HG03442 (cell line): ENCODE measurements around the gene PPM1F.
"Not testable (repeated sequence)": the region's sequence is repeated elsewhere in the genome, so short reads cannot be mapped to it uniquely, and the experiment has no call there.

ENCODE experiments used
- ATAC-seq: cut with Tn5 transposase; IDR thresholded peaks from one replicate; pipeline ENCODE4 v1.9.1; 2021; ENCODE audit warnings: mild to moderate bottlenecking, moderate library complexity; ENCODE audit not compliant: unreplicated experiment

The PPM1F gene

DNA sequence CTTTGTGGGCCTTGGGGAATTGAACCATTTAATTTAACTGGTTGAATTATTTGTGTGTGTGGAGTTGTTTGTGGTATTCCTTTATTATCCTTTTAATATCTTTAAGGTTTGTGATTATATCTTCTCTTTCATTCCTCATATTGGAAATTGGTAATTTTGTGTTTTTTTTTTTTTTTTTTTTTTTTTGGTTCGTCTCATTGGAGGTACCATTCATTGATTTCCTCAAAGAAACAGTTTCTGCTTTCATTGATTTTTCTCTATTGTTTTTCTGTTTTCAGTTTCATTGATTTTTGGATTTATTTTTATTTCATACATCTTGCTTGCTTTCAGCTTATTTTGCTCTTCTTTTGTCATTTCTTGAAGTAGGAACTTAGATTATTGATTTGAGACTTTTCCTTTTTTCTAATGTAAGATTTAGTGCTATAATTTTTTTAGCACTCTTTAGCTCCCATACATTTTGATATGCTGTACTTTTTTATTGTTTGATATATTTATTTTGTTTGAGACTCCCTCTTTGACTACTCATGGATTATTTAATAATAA, 54.2 kb downstream of the PPM1F start:
- ATAC-seq = no peak

DNA sequence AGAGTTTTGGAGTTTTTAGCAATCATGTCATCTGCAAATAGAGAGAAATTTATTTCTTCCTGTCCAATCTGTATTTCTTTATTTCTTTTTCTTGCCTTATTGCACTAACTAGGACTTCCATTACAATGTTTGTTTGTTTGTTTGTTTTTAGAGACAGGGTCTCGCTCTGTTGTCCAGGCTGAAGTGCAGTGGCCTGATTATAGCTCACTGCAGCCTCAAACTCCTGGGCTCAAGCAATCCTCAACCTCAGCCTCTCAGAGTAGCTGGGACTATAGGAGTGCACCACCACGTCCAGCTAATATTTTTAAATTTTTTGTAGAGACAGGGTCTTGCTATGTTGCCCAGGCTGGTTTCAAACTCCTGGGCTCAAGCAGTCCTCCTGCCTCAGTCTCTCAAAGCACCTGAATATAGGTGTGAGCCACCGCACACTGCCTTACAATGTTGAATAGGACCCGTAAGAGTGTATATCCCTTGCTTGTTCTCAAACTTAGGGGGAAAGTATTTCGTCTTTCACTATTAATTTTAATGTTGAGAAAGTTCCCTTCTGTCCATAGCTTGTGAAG, 55.6 kb downstream of the PPM1F start:
- ATAC-seq = no peak

GRCh38 chr22:21896275-21896674, 56.4 kb downstream of the PPM1F start:
- ATAC-seq = not testable (repeated sequence)

DNA sequence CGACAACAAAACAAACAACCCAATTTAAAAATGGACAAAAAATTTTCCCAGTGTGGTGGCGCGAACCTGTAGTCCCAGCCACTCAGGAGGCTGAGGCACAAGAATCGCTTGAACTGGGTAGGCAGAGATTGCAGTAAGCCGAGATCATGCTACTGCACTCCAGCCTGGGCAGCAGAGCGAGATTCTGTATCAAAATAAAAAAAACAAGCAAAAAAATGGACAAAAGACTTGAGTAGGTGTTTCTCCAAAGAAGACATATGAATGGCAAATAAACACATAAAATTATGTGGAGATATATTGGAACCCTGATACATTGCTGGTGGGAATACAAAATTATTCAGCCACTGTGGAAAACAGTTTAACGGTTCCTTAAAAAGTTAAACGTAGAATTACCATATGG, 57.8 kb downstream of the PPM1F start:
- ATAC-seq = no peak

DNA sequence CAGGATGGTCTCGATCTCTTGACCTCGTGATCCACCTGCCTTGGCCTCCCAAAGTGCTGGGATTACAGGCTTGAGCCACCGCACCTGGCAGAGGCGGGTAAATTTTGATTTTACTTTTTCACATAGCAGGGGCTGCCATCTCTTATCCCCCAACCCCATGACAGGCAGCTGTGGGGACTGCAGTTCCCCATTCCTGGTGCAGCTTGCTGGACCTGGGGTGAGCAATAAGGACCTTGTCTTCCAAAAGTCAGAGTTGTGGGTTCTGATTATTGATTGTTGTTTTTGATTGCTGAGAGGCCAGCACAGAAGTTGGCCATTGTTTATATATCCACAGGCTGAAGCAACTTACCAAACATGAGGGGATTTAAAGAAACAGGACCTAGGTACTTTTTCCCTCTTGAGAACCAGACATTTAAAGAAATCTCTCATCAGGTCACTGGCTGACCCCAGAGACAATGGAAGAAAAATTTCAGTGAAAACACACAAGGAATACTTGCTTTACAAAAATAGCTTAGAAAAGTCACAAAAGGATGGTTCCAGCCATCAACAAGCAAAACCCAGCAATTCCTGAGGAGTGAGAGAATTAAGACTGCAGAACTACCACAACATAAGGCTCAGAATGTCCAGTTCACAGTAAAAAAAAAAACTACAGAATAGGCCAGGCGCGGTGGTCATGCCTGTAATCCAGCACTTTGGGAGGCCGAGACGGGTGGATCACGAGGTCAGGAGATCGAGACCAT, 63.2 kb downstream of the PPM1F start:
- ATAC-seq = no peak

DNA sequence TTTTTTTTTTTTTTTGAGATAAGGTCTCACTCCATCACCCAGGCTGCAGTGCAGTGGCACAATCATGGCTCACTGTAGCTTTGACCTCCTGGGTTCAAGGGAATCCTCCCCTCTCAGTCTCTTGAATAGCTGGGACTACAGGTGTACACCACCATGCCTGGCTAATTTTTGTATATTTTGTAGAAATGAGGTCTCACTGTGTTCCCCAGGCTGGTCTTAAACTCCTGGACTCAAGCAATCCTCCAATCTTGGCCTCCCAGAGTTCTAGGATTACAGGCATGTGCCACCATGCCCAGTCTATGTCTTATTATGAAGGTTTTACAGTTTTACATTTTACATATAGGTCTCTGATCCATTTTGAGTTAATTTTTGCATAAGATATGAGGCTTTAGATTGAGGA, 64.8 kb downstream of the PPM1F start:
- no peak for ATAC-seq

- ATAC-seq = not testable (repeated sequence)
Observed at GRCh38 chr22:21883930-21884329, 68.7 kb downstream of the PPM1F start.

- not testable (repeated sequence) for ATAC-seq
Observed at GRCh38 chr22:21882754-21883333, 69.8 kb downstream of the PPM1F start.

DNA sequence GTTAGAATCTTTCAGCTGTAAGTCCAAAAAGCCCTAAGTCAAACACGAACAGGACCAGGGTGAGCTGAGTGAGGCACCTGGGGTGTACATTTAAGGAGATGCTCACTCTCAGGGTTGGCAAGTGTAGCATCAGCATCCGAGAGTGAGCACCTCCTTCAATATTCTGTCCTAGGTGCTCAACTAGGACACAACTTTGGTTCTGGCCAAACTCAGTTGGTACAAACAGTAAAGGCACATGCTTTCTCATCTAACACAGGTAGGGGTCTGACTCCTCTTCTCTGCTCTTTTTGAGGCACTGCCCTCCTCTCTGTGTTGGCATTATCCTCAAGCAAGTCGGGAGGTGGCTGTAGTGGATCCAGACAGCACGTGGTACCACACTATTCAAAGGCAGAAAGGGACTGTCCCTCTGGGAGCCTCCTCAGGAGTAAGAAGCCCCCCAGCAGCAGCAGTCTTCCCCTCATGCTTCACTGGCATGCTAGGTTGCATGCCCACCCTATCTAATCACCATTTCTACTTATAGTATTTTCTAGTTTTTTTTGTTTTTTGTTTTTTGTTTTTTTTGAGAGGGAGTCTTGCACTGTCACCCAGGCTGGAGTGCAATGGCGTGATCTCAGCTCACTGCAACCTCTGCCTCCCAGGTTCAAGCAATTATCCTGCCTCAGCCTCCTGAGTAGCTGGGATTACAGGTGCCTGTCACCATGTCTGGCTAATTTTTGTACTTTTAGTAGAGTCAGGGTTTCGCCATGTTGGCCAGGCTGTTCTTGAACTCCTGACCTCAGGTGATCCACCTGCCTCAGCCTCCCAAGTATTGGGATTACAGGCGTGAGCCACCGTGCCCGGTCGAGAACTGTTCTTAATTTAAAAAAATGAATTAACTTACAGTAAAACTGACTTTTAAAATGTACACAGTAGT, 70.6 kb downstream of the PPM1F start:
- no peak for ATAC-seq

DNA sequence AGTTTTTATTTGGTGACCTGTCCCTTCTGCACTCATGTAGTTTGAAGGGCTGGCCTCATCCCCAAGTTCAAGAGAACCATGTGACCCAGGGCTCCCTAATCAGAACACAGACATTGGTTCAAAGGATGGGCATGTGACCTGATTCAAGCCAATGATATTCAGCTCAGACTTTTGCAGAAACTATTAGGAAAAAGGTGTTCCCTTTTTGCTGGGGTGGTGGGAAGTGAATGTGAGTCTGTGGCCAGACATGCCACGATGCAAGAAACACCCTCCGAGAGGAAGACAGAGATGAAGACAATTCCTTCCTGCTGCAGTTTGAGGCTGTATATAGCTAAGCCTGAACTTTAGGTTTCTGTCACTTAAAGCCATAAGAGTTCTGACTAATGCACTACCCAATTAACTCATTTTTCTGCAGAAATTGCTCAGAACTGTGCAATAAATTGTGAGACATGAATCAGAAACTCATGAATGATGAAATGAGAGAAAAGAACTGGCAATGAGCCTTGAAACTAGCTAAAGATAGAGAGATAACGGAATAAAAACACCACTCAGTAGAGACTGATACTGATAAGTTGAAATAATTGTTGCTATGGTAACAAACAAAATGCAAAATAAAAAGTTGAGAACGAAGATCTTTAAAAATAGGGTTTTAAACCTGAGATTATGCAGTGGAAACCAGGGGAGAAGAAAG, 76.0 kb downstream of the PPM1F start:
- ATAC-seq = no peak

GRCh38 chr22:21874953-21875352, 77.7 kb downstream of the PPM1F start:
- ATAC-seq = not testable (repeated sequence)

- no peak for ATAC-seq
Observed at GRCh38 chr22:21873619-21874018, 79.0 kb downstream of the PPM1F start.

DNA sequence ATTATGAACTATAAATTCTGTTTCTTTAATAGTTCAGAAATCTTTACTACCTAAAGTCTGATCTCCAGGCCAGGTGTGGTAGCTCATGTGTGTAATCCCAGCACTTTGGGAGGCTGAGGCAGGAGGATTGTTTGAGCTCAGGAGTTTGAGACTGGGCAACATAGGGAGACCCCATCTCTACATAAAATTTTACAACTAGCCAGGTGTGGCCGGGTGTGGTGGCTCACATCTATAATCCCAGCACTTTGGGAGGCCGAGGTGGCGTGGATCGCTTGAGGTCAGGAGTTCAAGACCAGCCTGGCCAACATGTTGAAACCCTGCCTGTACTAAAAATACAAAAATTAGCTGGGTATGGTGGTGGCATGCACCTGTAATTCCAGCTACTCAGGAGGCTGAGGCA, 79.9 kb downstream of the PPM1F start:
- not testable (repeated sequence) for ATAC-seq
